MCF 10A (cell line): Measurements from ENCODE around the gene KIF5A. TPM values are rescaled to one million over a fixed set of nuclear protein-coding genes. Genes with fewer than 3 reads are reported as not detected.
A peak's percentile ranks its signal among the peaks of the same experiment; 100 is the strongest.

Source experiments
- BruUV-seq: library from RNA; stranded (reverse); fragments of 400-500 nt; replicated peaks from 2 replicates; lab custom pipeline; 2021; lab: Mats Ljungman, UMichigan
- CTCF ChIA-PET: fragments of 300-600 bp; sonication (Branson Sonifier 250); formaldehyde crosslinking; extraction: SDS; loops from one replicate; lab custom pipeline; 2021; ENCODE audit warnings: antibody characterized with exemption, inconsistent platforms; lab: Yijun Ruan, JAX
- POLR2A ChIA-PET: fragments of 300-600, 350-650 bp; sonication (Branson Sonifier 250); formaldehyde crosslinking; extraction: SDS; loops from one replicate; lab custom pipeline; 2020; ENCODE audit warnings: antibody characterized with exemption, inconsistent platforms; lab: Yijun Ruan, JAX
- DNase-seq: peaks from one replicate; pipeline ENCODE4 v3.0.0-alpha.2; 2018; ENCODE audit not compliant: unreplicated experiment
- H3K27ac Mint-ChIP-seq: one replicate; pipeline ENCODE4 v1.8.0; 2022; ENCODE audit warnings: mild to moderate bottlenecking, low read depth, mixed read lengths; ENCODE audit not compliant: unreplicated experiment
- H3K27me3 Mint-ChIP-seq: one replicate; pipeline ENCODE4 v1.8.0; 2022; ENCODE audit warnings: mixed read lengths; ENCODE audit not compliant: insufficient read depth, unreplicated experiment
- H3K36me3 Mint-ChIP-seq: one replicate; pipeline ENCODE4 v1.8.0; 2022; ENCODE audit warnings: mild to moderate bottlenecking, moderate library complexity, mixed read lengths; ENCODE audit not compliant: insufficient read depth, unreplicated experiment
- H3K4me1 Mint-ChIP-seq: one replicate; pipeline ENCODE4 v1.8.0; 2022; ENCODE audit warnings: mixed read lengths; ENCODE audit not compliant: insufficient read depth, unreplicated experiment
- H3K4me3 Mint-ChIP-seq: one replicate; pipeline ENCODE4 v1.8.0; 2022; ENCODE audit warnings: mild to moderate bottlenecking, moderate library complexity, mixed read lengths; ENCODE audit not compliant: unreplicated experiment
- H3K9me3 Mint-ChIP-seq: one replicate; pipeline ENCODE4 v1.8.0; 2022; ENCODE audit warnings: mixed read lengths; ENCODE audit not compliant: unreplicated experiment
- intact Hi-C: fragments of 100-400 bp; cut with micrococcal nuclease; formaldehyde crosslinking; loops from 2 replicates; pipeline ENCODE4 v1.14.1; 2022
- total RNA-seq: library from RNA; stranded (reverse); gene quantifications from 2 replicates; pipeline ENCODE4 v1.2.3, GENCODE V29; 2022
- TF ChIP-seq, protein P1 (sequence below): fragments of 200-600 bp; IDR thresholded peaks from one replicate; pipeline ENCODE4 v1.8.0; 2022; ENCODE audit warnings: antibody characterized with exemption, mild to moderate bottlenecking; ENCODE audit not compliant: unreplicated experiment

Gene KIF5A
- total RNA-seq, 1 experiment from 2014 or later: 0.56 TPM

DNA sequence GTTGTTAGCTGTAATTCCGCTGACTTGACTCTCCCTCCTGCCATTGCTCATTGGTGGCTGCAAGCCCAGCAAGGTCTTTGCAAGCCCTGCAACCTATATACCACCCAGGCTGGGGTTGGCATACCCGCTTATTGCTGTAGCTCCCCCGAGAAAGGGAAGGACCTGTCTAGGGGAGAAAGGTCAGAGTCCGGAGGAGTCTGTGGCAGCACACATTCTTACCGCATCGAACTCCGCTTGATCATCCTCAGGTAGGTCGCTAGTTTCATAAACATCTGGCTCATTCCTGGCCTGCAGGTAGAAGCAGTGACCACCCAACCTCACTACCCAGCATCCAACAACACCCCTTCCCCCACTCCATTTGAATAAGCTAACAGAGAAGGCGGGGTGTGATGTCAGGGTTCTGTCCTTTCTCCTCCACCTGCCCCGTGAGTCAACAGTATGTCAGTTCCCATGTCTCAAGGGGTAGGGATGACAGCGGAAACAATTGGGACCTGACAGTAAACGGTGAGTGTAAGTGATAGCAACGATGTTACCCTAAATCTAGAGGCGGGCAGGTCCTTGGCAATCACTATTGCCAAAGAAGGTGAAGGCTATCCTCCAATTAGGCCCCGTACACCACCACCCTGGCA lies 3.9 kb upstream of the KIF5A start:
- Mint-ChIP-seq H3K27ac (peak overlapping the region; percentile 98), H3K4me3 (peak overlapping the region; percentile 93), H3K36me3 (peaks cover 23% of the 10 kb centered on the region), H3K9me3 (no peaks in the 10 kb centered on the region), H3K27me3 (no peaks in the 10 kb centered on the region), H3K4me1 (peaks cover 32% of the 10 kb centered on the region)
- BruUV-seq: no TSS peak
- ChIA-PET POLR2A (interaction anchor here (0.5 to 3.6 kb wide), 20 partner anchors 9 to 1621 kb away, joined by 3 to 43 read pairs (median 4); partner anchors contain the start of genes DDIT3, LRP1, MBD6 and OS9), CTCF (interaction anchor here (0.5 to 2.5 kb wide), 10 partner anchors 9 to 1049 kb away, joined by 3 to 7 read pairs (median 4); partner anchors contain the start of genes CYP27B1 and OS9)
- DNase-seq: no peak
- TF ChIP-seq, protein P1, sequence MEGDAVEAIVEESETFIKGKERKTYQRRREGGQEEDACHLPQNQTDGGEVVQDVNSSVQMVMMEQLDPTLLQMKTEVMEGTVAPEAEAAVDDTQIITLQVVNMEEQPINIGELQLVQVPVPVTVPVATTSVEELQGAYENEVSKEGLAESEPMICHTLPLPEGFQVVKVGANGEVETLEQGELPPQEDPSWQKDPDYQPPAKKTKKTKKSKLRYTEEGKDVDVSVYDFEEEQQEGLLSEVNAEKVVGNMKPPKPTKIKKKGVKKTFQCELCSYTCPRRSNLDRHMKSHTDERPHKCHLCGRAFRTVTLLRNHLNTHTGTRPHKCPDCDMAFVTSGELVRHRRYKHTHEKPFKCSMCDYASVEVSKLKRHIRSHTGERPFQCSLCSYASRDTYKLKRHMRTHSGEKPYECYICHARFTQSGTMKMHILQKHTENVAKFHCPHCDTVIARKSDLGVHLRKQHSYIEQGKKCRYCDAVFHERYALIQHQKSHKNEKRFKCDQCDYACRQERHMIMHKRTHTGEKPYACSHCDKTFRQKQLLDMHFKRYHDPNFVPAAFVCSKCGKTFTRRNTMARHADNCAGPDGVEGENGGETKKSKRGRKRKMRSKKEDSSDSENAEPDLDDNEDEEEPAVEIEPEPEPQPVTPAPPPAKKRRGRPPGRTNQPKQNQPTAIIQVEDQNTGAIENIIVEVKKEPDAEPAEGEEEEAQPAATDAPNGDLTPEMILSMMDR: no peak
- intact Hi-C loops: no loop called here

DNA sequence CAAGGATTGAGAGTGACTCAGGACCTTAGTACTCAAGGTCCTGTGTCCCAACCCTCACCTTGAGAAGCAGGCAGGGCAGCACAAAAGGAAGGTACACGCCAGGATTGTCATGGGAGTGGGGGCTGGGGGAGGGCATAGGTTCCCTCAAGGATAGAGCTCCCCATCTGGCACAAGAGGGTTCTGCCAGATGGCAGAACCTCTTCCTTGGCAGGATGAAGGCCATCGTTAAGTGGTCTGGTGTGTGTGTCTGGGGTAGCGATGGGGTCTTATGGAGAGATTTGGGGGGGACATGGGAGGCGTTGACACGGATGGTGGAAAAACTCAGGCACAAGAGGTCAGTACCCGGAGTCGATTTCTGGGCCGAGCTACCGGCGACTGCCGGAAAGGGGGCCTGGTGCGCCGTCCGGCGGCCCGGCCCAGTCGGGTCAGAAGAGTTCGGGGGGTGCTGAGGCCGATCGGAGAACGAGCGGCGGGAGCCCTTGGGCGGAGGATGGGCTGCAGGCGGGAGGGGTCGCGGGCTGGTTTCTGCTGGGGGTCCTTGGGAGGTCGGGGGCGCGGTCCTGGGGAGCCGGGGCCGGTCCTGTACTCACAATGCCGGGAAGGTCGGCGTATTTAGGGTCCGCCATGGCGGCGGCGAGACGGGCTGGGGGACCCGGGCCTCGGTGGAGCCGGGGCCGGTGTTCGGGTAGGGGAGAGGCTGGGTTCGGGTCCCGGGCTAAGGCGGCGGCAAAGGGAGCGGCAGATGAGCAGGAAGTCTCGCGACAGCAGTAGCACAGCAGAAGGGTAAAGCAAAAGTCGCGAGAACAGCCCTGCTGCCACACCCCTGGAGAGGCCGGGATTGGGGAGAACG lies 3.2 kb upstream of the KIF5A start, which contains the start of gene DCTN2:
TSS of gene DCTN2 (minus strand) at position 755 of the 850 bp plus-strand sequence. CDS start at position 626, 129 bp downstream.
- Mint-ChIP-seq H3K4me1 (peaks cover 32% of the 10 kb centered on the region), H3K27ac (peak within 1 kb of the TSS; percentile 98), H3K27me3 (no peaks in the 10 kb centered on the region), H3K9me3 (no peaks in the 10 kb centered on the region), H3K36me3 (peaks cover 16% of the 10 kb centered on the region), H3K4me3 (peak within 1 kb of the TSS; percentile 93)
- TF ChIP-seq, protein P1: peak; percentile 18
- peak; percentile 98 for DNase-seq
- POLR2A ChIA-PET: interaction anchor here (0.5 to 3.6 kb wide), 25 partner anchors 10 to 1622 kb away, joined by 3 to 43 read pairs (median 4); partner anchors contain the start of genes DDIT3, MBD6, OS9 and PIP4K2C
- BruUV-seq: TSS peak; percentile 54
- CTCF ChIA-PET: interaction anchor here (0.5 to 2.5 kb wide), 11 partner anchors 36 to 1050 kb away, joined by 3 to 7 read pairs (median 4); partner anchors contain the start of genes CYP27B1 and OS9
- intact Hi-C loops: loop anchor here (1.0 kb wide), 1 partner anchor 24 kb away; the partner anchor contains the start of gene MBD6

DNA sequence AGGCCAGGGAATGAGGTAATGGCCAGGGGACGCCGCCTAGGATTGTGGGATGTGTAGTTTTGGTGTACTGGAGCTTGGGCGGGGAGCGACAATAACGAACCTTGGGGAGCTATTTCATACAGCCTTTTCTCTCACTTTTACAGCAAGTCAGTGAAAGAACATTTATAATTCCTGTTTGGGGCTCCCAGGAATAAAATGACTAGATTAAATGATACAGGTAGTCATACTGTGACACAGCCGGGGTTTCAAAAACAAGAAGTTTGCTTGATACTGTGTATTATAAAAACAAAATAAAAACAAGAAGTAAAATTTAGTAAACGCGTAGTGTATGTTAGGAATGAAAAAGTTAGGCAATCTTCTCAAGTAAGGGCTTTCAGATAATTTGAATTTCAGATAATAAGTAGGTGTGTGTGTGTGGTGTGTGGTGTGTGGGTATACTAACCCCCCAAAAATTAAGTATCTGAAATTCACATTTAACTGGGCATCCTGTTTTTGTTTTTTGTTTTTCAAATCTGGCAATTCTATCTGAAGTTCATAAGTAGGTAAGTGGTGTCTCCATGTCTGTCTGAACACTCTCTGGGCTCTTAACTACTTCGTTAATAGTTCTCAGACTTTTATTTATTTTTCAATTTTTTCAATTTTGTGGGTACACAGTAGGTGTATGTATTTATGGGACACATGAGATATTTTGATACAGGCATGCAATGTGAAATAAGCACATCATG lies 2.4 kb upstream of the KIF5A start:
- TF ChIP-seq, protein P1: no peak
- H3K4me3 Mint-ChIP-seq: peak overlapping the region; percentile 93
- peak overlapping the region; percentile 98 for H3K27ac Mint-ChIP-seq
- H3K4me1 Mint-ChIP-seq: peaks cover 32% of the 10 kb centered on the region
- TSS peak; percentile 49 for BruUV-seq
- CTCF ChIA-PET: interaction anchor here (0.6 to 1.5 kb wide), 5 partner anchors 35 to 179 kb away, joined by 3 to 4 read pairs (median 4); partner anchors contain the start of gene OS9
- intact Hi-C loops: loop anchor here (1.0 kb wide), 1 partner anchor 25 kb away; the partner anchor contains the start of gene MBD6
- H3K9me3 Mint-ChIP-seq: no peaks in the 10 kb centered on the region
- POLR2A ChIA-PET: interaction anchor here (0.6 to 3.6 kb wide), 15 partner anchors 10 to 374 kb away, joined by 3 to 43 read pairs (median 7); partner anchors contain the start of genes DDIT3, MBD6, OS9 and PIP4K2C
- peaks cover 9% of the 10 kb centered on the region for H3K36me3 Mint-ChIP-seq
- DNase-seq: no peak
- H3K27me3 Mint-ChIP-seq: no peaks in the 10 kb centered on the region
